ENCODE measurements around the gene TTC27. TPM values are rescaled to one million over a fixed set of nuclear protein-coding genes. Genes with fewer than 3 reads are reported as not detected.

The TTC27 gene
- polyA plus RNA-seq, 4 donors, result 3.4 to 14.6 (median 8.1) TPM

- Histone ChIP-seq H3K9me3 (ENCODE audit: control insufficient read depth in 2 of 2, insufficient read depth in 1 of 2, low read depth in 1 of 2, low read length in 1 of 2) (no peaks in the 10 kb centered on the region), H3K27me3 (ENCODE audit: control insufficient read depth in 3 of 3, insufficient read depth in 3 of 3, low read length in 3 of 3) (no peaks in the 10 kb centered on the region), H3K4me1 (ENCODE audit: control insufficient read depth in 3 of 3, insufficient read depth in 2 of 3, low read depth in 1 of 3, low read length in 2 of 3) (peaks cover 0 to 9% (median 2%) of the 10 kb centered on the region in 3 donors), H3K27ac (ENCODE audit: low read depth in 1 of 3, low read length in 2 of 3) (no peak overlapping the region), H3K36me3 (ENCODE audit: control insufficient read depth in 3 of 3, insufficient read depth in 2 of 3, low read depth in 1 of 3, low read length in 3 of 3) (no peaks in the 10 kb centered on the region), H3K4me3 (ENCODE audit: low read depth in 1 of 3, low read length in 3 of 3) (no peak overlapping the region)
- WGBS, 3 donors, result 96 to 98% (median 96%) methylated on average over 3 of the region's 3 CpGs
- FAIRE-seq, result no peak
- no peak for DNase-seq
Measured at GRCh38 chr2:32801741-32802140, 173.9 kb downstream of the TTC27 start.

GRCh38 chr2:32802877-32803276 is 175.0 kb downstream of the TTC27 start:
- Histone ChIP-seq H3K27me3 (ENCODE audit: control insufficient read depth in 3 of 3, insufficient read depth in 3 of 3, low read length in 3 of 3) (no peaks in the 10 kb centered on the region), H3K27ac (ENCODE audit: low read depth in 1 of 3, low read length in 2 of 3) (no peak overlapping the region), H3K4me3 (ENCODE audit: low read depth in 1 of 3, low read length in 3 of 3) (no peak overlapping the region), H3K9me3 (ENCODE audit: control insufficient read depth in 2 of 2, insufficient read depth in 1 of 2, low read depth in 1 of 2, low read length in 1 of 2) (no peaks in the 10 kb centered on the region), H3K36me3 (ENCODE audit: control insufficient read depth in 3 of 3, insufficient read depth in 2 of 3, low read depth in 1 of 3, low read length in 3 of 3) (no peaks in the 10 kb centered on the region), H3K4me1 (ENCODE audit: control insufficient read depth in 3 of 3, insufficient read depth in 2 of 3, low read depth in 1 of 3, low read length in 2 of 3) (peaks cover 0 to 9% (median 2%) of the 10 kb centered on the region in 3 donors)
- DNase-seq, result no peak
- no peak for FAIRE-seq
- whole genome bisulfite sequencing, 3 donors, result 93 to 99% (median 94%) methylated on average over 4 of the region's 4 CpGs

- Histone ChIP-seq H3K4me3 (ENCODE audit: low read depth in 1 of 3, low read length in 3 of 3) (no peak overlapping the region), H3K27me3 (ENCODE audit: control insufficient read depth in 3 of 3, insufficient read depth in 3 of 3, low read length in 3 of 3) (no peaks in the 10 kb centered on the region), H3K27ac (ENCODE audit: low read depth in 1 of 3, low read length in 2 of 3) (no peak overlapping the region), H3K9me3 (ENCODE audit: control insufficient read depth in 2 of 2, insufficient read depth in 1 of 2, low read depth in 1 of 2, low read length in 1 of 2) (no peaks in the 10 kb centered on the region), H3K36me3 (ENCODE audit: control insufficient read depth in 3 of 3, insufficient read depth in 2 of 3, low read depth in 1 of 3, low read length in 3 of 3) (no peaks in the 10 kb centered on the region), H3K4me1 (ENCODE audit: control insufficient read depth in 3 of 3, insufficient read depth in 2 of 3, low read depth in 1 of 3, low read length in 2 of 3) (peaks cover 0 to 9% (median 2%) of the 10 kb centered on the region in 3 donors)
- 13 to 72% (median 44%) methylated on average over 2 of the region's 2 CpGs for WGBS, 3 donors
- DNase-seq (peak; percentile 21 to 40), FAIRE-seq (no peak)
Measured at GRCh38 chr2:32804205-32804604, 176.4 kb downstream of the TTC27 start.

GRCh38 chr2:32805104-32806095 is 177.6 kb downstream of the TTC27 start:
- 15 to 63% (median 38%) methylated on average over 4 of the region's 4 CpGs for WGBS, 3 donors
- H3K4me3 ChIP-seq (ENCODE audit: low read depth in 1 of 3, low read length in 3 of 3), result no peak overlapping the region
- H3K27me3 ChIP-seq (ENCODE audit: control insufficient read depth in 3 of 3, insufficient read depth in 3 of 3, low read length in 3 of 3), result no peaks in the 10 kb centered on the region
- H3K27ac ChIP-seq (ENCODE audit: low read depth in 1 of 3, low read length in 2 of 3), result no peak overlapping the region
- H3K36me3 ChIP-seq (ENCODE audit: control insufficient read depth in 3 of 3, insufficient read depth in 2 of 3, low read depth in 1 of 3, low read length in 3 of 3), result no peaks in the 10 kb centered on the region
- no peak for FAIRE-seq
- no peaks in the 10 kb centered on the region for H3K9me3 ChIP-seq (ENCODE audit: control insufficient read depth in 2 of 2, insufficient read depth in 1 of 2, low read depth in 1 of 2, low read length in 1 of 2)
- H3K4me1 ChIP-seq (ENCODE audit: control insufficient read depth in 3 of 3, insufficient read depth in 2 of 3, low read depth in 1 of 3, low read length in 2 of 3), result peaks cover 0 to 9% (median 2%) of the 10 kb centered on the region in 3 donors
- DNase-seq, result peak; percentile 72 to 75

GRCh38 chr2:32806857-32807256 is 179.0 kb downstream of the TTC27 start:
- Histone ChIP-seq H3K27me3 (ENCODE audit: control insufficient read depth in 3 of 3, insufficient read depth in 3 of 3, low read length in 3 of 3) (no peaks in the 10 kb centered on the region), H3K9me3 (ENCODE audit: control insufficient read depth in 2 of 2, insufficient read depth in 1 of 2, low read depth in 1 of 2, low read length in 1 of 2) (no peaks in the 10 kb centered on the region), H3K27ac (ENCODE audit: low read depth in 1 of 3, low read length in 2 of 3) (no peak overlapping the region), H3K36me3 (ENCODE audit: control insufficient read depth in 3 of 3, insufficient read depth in 2 of 3, low read depth in 1 of 3, low read length in 3 of 3) (no peaks in the 10 kb centered on the region), H3K4me3 (ENCODE audit: low read depth in 1 of 3, low read length in 3 of 3) (no peak overlapping the region), H3K4me1 (ENCODE audit: control insufficient read depth in 3 of 3, insufficient read depth in 2 of 3, low read depth in 1 of 3, low read length in 2 of 3) (peaks cover 0 to 13% (median 7%) of the 10 kb centered on the region in 3 donors)
- DNase-seq (no peak), FAIRE-seq (no peak)
- WGBS, 3 donors, result 29 to 66% (median 48%) methylated on average over 1 of the region's 1 CpG

- DNase-seq (no peak), FAIRE-seq (no peak)
- no peak overlapping the region for H3K27ac ChIP-seq (ENCODE audit: low read depth in 1 of 3, low read length in 2 of 3)
- no peak overlapping the region for H3K4me3 ChIP-seq (ENCODE audit: low read depth in 1 of 3, low read length in 3 of 3)
- no peaks in the 10 kb centered on the region for H3K36me3 ChIP-seq (ENCODE audit: control insufficient read depth in 3 of 3, insufficient read depth in 2 of 3, low read depth in 1 of 3, low read length in 3 of 3)
- peaks cover 0 to 14% (median 8%) of the 10 kb centered on the region in 3 donors for H3K4me1 ChIP-seq (ENCODE audit: control insufficient read depth in 3 of 3, insufficient read depth in 2 of 3, low read depth in 1 of 3, low read length in 2 of 3)
- no peaks in the 10 kb centered on the region for H3K9me3 ChIP-seq (ENCODE audit: control insufficient read depth in 2 of 2, insufficient read depth in 1 of 2, low read depth in 1 of 2, low read length in 1 of 2)
- 90 to 97% (median 94%) methylated on average over 5 of the region's 5 CpGs for WGBS, 3 donors
- no peaks in the 10 kb centered on the region for H3K27me3 ChIP-seq (ENCODE audit: control insufficient read depth in 3 of 3, insufficient read depth in 3 of 3, low read length in 3 of 3)
Measured at GRCh38 chr2:32807662-32808061, 179.8 kb downstream of the TTC27 start.

- FAIRE-seq, result no peak
- DNase-seq, result peak in 1 of 2 donors; percentile 55
Measured at GRCh38 chr2:32810909-32811495, 183.2 kb downstream of the TTC27 start.

GRCh38 chr2:32811696-32812095 is 183.8 kb downstream of the TTC27 start:
- H3K4me1 ChIP-seq (ENCODE audit: control insufficient read depth in 3 of 3, insufficient read depth in 2 of 3, low read depth in 1 of 3, low read length in 2 of 3), result peaks cover 0 to 7% (median 4%) of the 10 kb centered on the region in 3 donors
- FAIRE-seq (no peak), DNase-seq (no peak)
- no peaks in the 10 kb centered on the region for H3K36me3 ChIP-seq (ENCODE audit: control insufficient read depth in 3 of 3, insufficient read depth in 2 of 3, low read depth in 1 of 3, low read length in 3 of 3)
- no peak overlapping the region for H3K4me3 ChIP-seq (ENCODE audit: low read depth in 1 of 3, low read length in 3 of 3)
- no peaks in the 10 kb centered on the region for H3K9me3 ChIP-seq (ENCODE audit: control insufficient read depth in 2 of 2, insufficient read depth in 1 of 2, low read depth in 1 of 2, low read length in 1 of 2)
- H3K27me3 ChIP-seq (ENCODE audit: control insufficient read depth in 3 of 3, insufficient read depth in 3 of 3, low read length in 3 of 3), result no peaks in the 10 kb centered on the region
- no peak overlapping the region for H3K27ac ChIP-seq (ENCODE audit: low read depth in 1 of 3, low read length in 2 of 3)
- WGBS, 3 donors, result 88 to 97% (median 89%) methylated on average over 5 of the region's 5 CpGs

More at GRCh38 chr2:32810909-32811495, 183.2 kb downstream of the TTC27 start:
- Histone ChIP-seq H3K36me3 (ENCODE audit: control insufficient read depth in 3 of 3, insufficient read depth in 2 of 3, low read depth in 1 of 3, low read length in 3 of 3) (no peaks in the 10 kb centered on the region), H3K9me3 (ENCODE audit: control insufficient read depth in 2 of 2, insufficient read depth in 1 of 2, low read depth in 1 of 2, low read length in 1 of 2) (no peaks in the 10 kb centered on the region), H3K4me3 (ENCODE audit: low read depth in 1 of 3, low read length in 3 of 3) (no peak overlapping the region), H3K4me1 (ENCODE audit: control insufficient read depth in 3 of 3, insufficient read depth in 2 of 3, low read depth in 1 of 3, low read length in 2 of 3) (peaks cover 0 to 7% (median 4%) of the 10 kb centered on the region in 3 donors), H3K27me3 (ENCODE audit: control insufficient read depth in 3 of 3, insufficient read depth in 3 of 3, low read length in 3 of 3) (no peaks in the 10 kb centered on the region), H3K27ac (ENCODE audit: low read depth in 1 of 3, low read length in 2 of 3) (no peak overlapping the region)
- 48 to 74% (median 60%) methylated on average over 4 of the region's 4 CpGs for WGBS, 3 donors
